Measurements from ENCODE around the gene PSMD5. TPM values are rescaled to one million over a fixed set of nuclear protein-coding genes. Genes with fewer than 3 reads are reported as not detected.
A peak's percentile ranks its signal among the peaks of the same experiment; 100 is the strongest.

The PSMD5 gene
- total RNA-seq, 2 experiments from 2014 or later, result 52.3 to 55.3 TPM

- CTCF ChIA-PET, result no interaction called here
- ATAC-seq, result no peak
- Mint-ChIP-seq H3K27me3 (no peaks in the 10 kb centered on the region), H3K36me3 (ENCODE audit: low read depth) (peaks cover 40% of the 10 kb centered on the region), H3K9me3 (no peaks in the 10 kb centered on the region), H3K4me3 (no peak overlapping the region), H3K27ac (no peak overlapping the region), H3K4me1 (ENCODE audit: low read depth) (peaks cover 19% of the 10 kb centered on the region)
- POLR2A ChIA-PET, result no interaction called here
- no peak for TF ChIP-seq CTCF (IDR thresholded peaks at IDR 0.05)
- intact Hi-C loops (cut with micrococcal nuclease), result no loop called here
- no peak for DNase-seq
Measured at GRCh38 chr9:120778758-120779157, 64.0 kb downstream of the PSMD5 start.

- intact Hi-C loops (cut with micrococcal nuclease), result no loop called here
- Mint-ChIP-seq H3K4me1 (ENCODE audit: low read depth) (peaks cover 18% of the 10 kb centered on the region), H3K36me3 (ENCODE audit: low read depth) (peaks cover 35% of the 10 kb centered on the region)
Measured at GRCh38 chr9:120777229-120777628, 65.5 kb downstream of the PSMD5 start.

GRCh38 chr9:120776788-120777187, 65.9 kb downstream of the PSMD5 start:
- TF ChIP-seq CTCF (IDR thresholded peaks at IDR 0.05), result no peak
- Mint-ChIP-seq H3K9me3 (no peaks in the 10 kb centered on the region), H3K36me3 (ENCODE audit: low read depth) (peaks cover 34% of the 10 kb centered on the region), H3K27me3 (no peaks in the 10 kb centered on the region), H3K27ac (no peak overlapping the region), H3K4me3 (no peak overlapping the region), H3K4me1 (ENCODE audit: low read depth) (peaks cover 18% of the 10 kb centered on the region)
- intact Hi-C loops (cut with micrococcal nuclease), result no loop called here
- ChIA-PET CTCF (interaction anchor here (0.7 kb wide), 1 partner anchor 21 kb away, joined by 3 read pairs; no protein-coding TSS in a partner anchor), POLR2A (no interaction called here)
- no peak for ATAC-seq
- DNase-seq, result no peak

More at GRCh38 chr9:120777229-120777628, 65.5 kb downstream of the PSMD5 start:
- no peaks in the 10 kb centered on the region for H3K27me3 Mint-ChIP-seq
- no peak overlapping the region for H3K27ac Mint-ChIP-seq
- no peak for TF ChIP-seq CTCF (IDR thresholded peaks at IDR 0.05)
- no peak overlapping the region for H3K4me3 Mint-ChIP-seq
- no peaks in the 10 kb centered on the region for H3K9me3 Mint-ChIP-seq
- ChIA-PET CTCF (interaction anchor here (0.6 kb wide), 1 partner anchor 411 kb away, joined by 3 read pairs; no protein-coding TSS in a partner anchor), POLR2A (no interaction called here)
- no peak for DNase-seq
- ATAC-seq, result no peak

GRCh38 chr9:120775859-120776258, 66.9 kb downstream of the PSMD5 start:
- H3K4me3 Mint-ChIP-seq, result no peak overlapping the region
- H3K4me1 Mint-ChIP-seq (ENCODE audit: low read depth), result peaks cover 13% of the 10 kb centered on the region
- H3K27me3 Mint-ChIP-seq, result no peaks in the 10 kb centered on the region
- ATAC-seq (no peak), DNase-seq (no peak)
- ChIA-PET POLR2A (no interaction called here), CTCF (no interaction called here)
- no peaks in the 10 kb centered on the region for H3K9me3 Mint-ChIP-seq
- TF ChIP-seq CTCF (IDR thresholded peaks at IDR 0.05), result no peak
- H3K36me3 Mint-ChIP-seq (ENCODE audit: low read depth), result peaks cover 33% of the 10 kb centered on the region
- H3K27ac Mint-ChIP-seq, result no peak overlapping the region
- intact Hi-C loops (cut with micrococcal nuclease), result no loop called here

- no peak overlapping the region for H3K4me3 Mint-ChIP-seq
- H3K4me1 Mint-ChIP-seq (ENCODE audit: low read depth), result peaks cover 14% of the 10 kb centered on the region
- no peak for TF ChIP-seq CTCF (IDR thresholded peaks at IDR 0.05)
- H3K27ac Mint-ChIP-seq, result peak overlapping the region; percentile 34
- H3K9me3 Mint-ChIP-seq, result no peaks in the 10 kb centered on the region
- DNase-seq, result no peak
- ATAC-seq, result no peak
- peaks cover 37% of the 10 kb centered on the region for H3K36me3 Mint-ChIP-seq (ENCODE audit: low read depth)
- H3K27me3 Mint-ChIP-seq, result no peaks in the 10 kb centered on the region
- CTCF ChIA-PET, result interaction anchor here (1.3 to 1.5 kb wide), 2 partner anchors 9 to 19 kb away, joined by 5 to 7 read pairs; no protein-coding TSS in a partner anchor
- intact Hi-C loops (cut with micrococcal nuclease), result no loop called here
- POLR2A ChIA-PET, result interaction anchor here (1.6 kb wide), 1 partner anchor 18 kb away, joined by 6 read pairs; the partner anchor contains the start of gene FBXW2
Measured at GRCh38 chr9:120774719-120775118, 68.0 kb downstream of the PSMD5 start.

Data from activated CD8-positive, alpha-beta T cell treated with anti-CD3 and anti-CD28 coated beads for 36 hours (primary cell).